ENCODE data around the gene FBXW7.

FBXW7 gene

DNA sequence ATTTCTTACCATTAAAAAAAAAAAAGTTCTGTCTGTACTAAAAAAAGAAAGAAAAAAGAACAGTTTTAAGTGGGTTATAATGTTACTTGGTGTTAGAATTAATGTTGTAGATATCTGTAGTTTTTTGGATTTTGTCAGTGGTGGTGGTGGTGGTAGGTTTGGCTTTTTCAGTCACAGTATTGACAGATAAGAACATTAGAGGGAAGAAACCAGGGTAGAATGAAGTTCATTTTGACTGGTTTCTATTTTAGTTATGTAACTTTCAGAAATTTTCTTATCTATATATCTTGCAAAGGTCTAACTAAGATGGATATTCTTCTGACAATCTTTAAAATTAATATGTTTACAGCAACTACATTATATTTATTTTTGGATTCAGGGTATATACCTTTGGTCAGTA, 105.4 kb downstream of the FBXW7 start:
- no peak for DNase-seq (ENCODE audit: low read depth, low spot score)

GRCh38 chr4:152427981-152428380, 107.9 kb downstream of the FBXW7 start:
- DNase-seq (ENCODE audit: low read depth, low spot score), result no peak

- no peak for DNase-seq (ENCODE audit: low read depth, low spot score)
These were observed 110.9 kb downstream of the FBXW7 start for GRCh38 chr4:152424977-152425376.

- no peak for DNase-seq (ENCODE audit: low read depth, low spot score)
These were observed 111.5 kb downstream of the FBXW7 start for GRCh38 chr4:152424396-152424795.

DNA sequence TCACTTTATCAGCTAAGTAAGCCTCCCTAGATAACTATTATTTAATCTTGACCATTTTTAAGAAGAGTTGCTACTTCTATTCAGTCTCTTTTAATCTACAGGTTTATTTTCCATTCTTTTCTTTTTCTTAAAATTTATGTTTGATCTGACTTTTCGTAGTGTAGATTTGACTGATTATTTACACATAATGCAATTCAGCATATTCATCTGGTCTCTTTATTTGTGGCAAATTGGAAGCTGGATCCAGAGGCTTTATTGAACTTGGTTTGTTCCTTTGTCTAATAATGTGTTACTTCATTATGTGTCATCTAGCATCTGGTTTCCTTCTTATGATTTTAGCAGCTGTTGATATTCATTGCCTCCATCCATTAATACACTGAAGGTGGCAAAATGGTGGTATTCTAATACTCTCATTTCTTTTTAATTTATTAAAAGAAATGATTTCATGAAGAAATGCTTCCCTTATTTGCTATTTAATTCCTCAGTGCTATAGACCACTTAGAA, 113.0 kb downstream of the FBXW7 start:
- no peak for DNase-seq (ENCODE audit: low read depth, low spot score)

GRCh38 chr4:152421576-152421975, 114.3 kb downstream of the FBXW7 start:
- no peak for DNase-seq (ENCODE audit: low read depth, low spot score)

- DNase-seq (ENCODE audit: low read depth, low spot score), result no peak
These were observed 116.1 kb downstream of the FBXW7 start for GRCh38 chr4:152419809-152420208.

DNA sequence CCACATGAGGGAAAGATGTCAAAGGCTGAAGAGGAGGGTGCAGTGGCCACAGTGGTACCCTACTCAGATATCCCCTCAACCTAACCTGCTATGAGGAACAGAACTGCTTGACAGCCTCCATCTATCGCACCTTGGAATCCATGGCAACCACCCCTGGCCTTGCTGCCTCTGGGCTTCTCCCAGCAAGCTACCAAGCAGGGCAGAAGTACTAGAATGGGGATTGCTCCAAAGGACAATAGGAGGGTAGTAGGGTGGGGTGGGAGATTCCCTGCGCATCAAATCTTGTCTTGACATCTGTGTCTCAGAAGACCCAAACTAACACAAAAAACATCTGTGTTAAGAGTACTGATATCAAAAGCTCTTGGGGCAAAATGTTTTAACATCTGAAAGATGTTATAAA, 118.2 kb downstream of the FBXW7 start:
- DNase-seq (ENCODE audit: low read depth, low spot score), result peak; percentile 28

DNA sequence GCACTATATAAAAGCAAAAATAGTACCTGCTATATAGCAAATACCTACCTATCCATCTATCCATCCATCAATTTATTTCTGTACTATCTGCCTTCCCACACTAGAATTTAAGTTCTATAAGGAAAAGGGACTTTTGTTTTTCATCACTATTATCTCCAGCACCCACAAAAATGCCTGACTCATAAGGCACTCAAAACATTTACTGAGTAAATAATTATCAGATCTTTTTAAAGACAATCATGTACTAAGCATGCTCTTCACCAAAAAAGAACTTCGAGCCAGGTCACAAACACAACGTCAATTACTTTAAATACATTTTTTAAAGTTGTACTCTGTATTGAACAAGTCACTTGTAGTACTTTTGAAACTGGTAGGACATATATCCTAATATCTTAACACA, 119.9 kb downstream of the FBXW7 start:
- no peak for DNase-seq (ENCODE audit: low read depth, low spot score)

- DNase-seq (ENCODE audit: low read depth, low spot score), result no peak
These were observed 127.2 kb downstream of the FBXW7 start for GRCh38 chr4:152408514-152409327.

DNA sequence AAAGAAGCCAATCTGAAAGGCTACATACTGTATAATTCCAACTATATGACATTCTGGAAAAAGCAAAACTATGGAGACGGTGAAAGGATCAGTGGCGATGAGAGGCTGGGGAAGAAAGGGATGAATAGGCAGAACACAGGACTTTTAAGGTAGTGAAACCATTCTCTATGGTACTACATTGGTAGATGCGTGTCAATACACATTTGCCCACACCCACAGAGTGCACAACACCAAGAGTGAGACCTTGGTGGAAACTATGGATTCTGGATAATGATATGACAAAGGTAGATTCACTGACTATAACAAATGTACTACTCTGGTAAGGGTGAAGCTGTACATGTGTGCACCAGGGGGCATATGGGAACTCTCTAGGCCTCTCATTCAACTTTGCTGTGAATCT, 134.5 kb downstream of the FBXW7 start:
- DNase-seq (ENCODE audit: low read depth, low spot score), result no peak

GRCh38 chr4:152399246-152399645, 136.6 kb downstream of the FBXW7 start:
- DNase-seq (ENCODE audit: low read depth, low spot score), result no peak

DNA sequence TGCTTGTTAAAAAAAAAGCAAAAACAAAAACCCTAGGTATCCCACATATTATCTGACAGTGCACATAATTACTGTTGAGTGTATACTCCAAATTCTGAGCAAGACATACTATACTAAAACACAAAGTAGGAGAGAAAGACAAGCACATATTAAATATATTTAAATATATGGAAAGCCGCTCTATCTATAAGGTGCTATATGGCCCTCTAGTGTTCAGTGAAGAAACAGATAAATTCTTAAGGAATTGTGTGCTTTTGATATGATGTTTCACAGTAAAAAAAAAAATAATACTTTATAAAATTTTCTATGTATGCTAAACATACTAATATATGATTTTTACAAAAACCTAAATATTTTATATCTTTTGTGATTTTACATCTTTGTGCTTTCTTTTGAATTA, 137.8 kb downstream of the FBXW7 start:
- DNase-seq (ENCODE audit: low read depth, low spot score), result no peak

DNA sequence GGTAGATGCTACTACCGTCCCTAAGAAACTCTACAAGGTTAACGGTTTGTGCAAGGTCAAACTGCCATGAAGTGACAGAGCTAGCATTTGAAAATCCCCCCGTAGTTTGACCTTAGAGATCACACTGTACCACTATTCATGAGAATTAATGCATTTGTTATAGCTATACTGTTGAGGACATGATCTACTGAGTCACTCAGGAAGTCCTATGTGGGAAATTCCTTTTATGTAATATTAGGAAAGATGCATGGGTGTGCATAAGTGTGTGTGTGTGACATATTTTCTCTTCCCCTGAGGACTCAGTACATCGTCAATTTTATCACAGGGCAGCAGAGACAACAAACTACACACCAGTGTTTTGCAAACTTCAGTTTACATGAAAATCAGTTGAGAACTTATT, 141.1 kb downstream of the FBXW7 start:
- DNase-seq (ENCODE audit: low read depth, low spot score), result no peak

DNA sequence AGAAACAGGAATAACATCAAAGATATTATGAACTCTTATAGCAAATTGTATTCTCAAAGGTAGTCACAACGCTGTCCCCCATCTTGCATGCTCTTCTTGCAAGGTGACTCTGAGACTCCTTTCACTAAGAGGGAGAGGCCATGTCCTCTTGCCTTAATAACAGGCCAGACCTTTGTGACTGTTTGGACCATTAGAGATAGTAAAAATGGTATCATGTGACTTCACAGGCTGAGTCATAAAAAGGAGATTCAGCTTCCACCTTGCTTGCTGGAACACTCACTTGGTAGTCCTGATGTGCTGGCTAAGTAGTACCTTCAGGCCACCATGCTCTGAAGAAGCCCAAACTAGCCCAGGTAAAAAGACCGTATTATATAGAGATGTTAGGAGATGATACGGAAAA, 143.8 kb downstream of the FBXW7 start:
- DNase-seq (ENCODE audit: low read depth, low spot score), result no peak

- no peak for DNase-seq (ENCODE audit: low read depth, low spot score)
These were observed 145.7 kb downstream of the FBXW7 start for GRCh38 chr4:152390216-152390615.

GRCh38 chr4:152389359-152389758, 146.5 kb downstream of the FBXW7 start:
- no peak for DNase-seq (ENCODE audit: low read depth, low spot score)

DNA sequence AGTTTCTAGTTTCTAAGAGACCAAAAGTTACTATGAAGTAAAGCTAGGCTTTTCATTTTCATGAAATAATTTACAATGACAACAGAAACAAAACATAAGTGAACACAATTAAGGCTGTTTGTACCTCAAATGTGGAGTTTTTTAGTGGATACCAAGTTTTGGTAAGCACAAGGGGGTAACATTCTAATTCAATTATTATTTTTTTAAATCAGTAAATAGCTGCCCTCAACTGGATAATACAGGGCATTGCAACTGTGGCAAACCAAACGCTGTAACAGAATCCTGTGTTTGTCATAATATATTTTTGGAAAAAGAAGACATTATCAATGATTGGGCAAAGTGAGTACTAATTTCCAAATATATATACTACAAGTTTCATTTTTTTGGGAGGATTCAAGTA, 150.3 kb downstream of the FBXW7 start:
- DNase-seq (ENCODE audit: low read depth, low spot score), result no peak

DNA sequence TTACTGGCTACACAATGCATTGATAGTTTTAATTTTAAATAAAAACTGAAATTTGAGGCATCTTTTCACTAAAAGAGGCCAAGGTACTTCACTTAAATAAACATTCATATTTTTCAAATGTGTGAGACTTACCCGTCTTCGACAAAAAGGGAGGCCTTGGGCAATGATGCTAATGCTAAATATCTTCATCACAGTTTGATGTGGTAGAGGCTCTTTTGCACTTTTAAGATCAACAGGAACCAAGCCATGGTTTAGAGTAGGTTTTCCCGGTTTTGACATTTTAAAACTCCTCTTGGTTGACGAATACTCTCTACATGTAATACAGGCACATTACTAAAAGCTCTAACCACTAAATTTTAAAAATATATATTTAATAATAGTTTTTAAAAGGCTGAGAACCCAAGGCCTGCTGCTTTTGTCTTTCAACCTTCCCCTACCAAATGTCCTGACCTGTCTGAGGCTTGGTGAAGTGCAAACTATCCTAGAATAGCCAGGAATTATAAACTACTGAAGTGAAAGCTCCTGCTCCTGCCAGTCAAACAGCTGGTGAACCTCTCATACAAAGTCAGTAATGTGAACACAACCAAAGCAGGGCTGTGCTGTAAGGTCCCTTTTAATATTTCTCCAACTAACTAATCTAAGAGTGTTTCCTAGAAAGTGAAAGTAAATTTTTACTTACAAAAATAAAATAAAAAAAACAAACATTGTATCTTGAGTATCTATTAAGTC, 153.7 kb downstream of the FBXW7 start:
- DNase-seq (ENCODE audit: low read depth, low spot score), result no peak

DNA sequence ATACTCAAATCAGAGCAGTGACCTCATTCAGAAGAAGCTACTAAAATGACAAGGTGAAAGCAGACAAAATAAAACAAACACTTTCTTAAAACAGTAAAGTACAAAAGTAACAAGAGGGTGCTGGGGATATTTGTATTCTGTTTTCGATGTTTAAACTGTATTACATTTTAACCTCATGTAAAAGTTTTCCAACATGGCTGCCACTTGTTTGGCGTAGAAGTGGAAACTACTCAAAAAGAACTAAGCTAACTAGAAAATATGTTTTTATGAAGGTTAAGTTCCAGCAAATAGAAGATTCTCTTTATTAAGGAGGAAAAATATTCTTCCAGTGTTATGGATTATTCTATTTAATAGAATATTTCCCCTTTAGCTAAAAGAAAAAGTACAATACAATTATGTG, 155.0 kb downstream of the FBXW7 start:
- no peak for DNase-seq (ENCODE audit: low read depth, low spot score)

DNA sequence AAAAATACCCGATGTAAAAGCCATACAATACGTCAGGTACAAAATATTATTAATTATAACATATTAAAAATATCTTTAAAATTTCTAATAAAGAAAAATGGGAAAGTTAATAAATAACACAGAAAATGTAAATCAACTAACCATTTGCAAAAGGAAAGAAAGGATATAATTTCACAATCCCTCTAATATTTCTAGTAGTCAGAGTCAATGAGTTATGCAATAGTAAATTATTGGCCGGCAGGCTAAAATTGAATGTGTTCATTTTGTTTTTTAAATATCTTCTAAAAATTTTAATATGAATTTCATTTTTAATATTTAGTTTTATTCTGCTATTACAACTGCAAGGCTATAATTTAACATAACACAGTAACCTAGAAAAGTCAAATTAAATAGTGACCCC, 155.7 kb downstream of the FBXW7 start:
- no peak for DNase-seq (ENCODE audit: low read depth, low spot score)

GRCh38 chr4:152374606-152375285, 161.1 kb downstream of the FBXW7 start:
- DNase-seq (ENCODE audit: low read depth, low spot score), result no peak
